AG04450 (cell line): ENCODE results near the gene ZNFX1. TPM values are rescaled to one million over a fixed set of nuclear protein-coding genes. Genes with fewer than 3 reads are reported as not detected.
A peak's percentile ranks its signal among the peaks of the same experiment; 100 is the strongest.

Experiments
- CTCF ChIA-PET: fragments of 300-600, 350-600 bp; formaldehyde crosslinking; extraction: SDS; loops from one replicate; lab custom pipeline; 2022; ENCODE audit warnings: antibody characterized with exemption, inconsistent platforms; lab: Charles Lee
- POLR2A ChIA-PET: fragments of 350-600 bp; formaldehyde crosslinking; extraction: SDS; loops from one replicate; lab custom pipeline; 2021; ENCODE audit warnings: antibody characterized with exemption, inconsistent platforms; lab: Yijun Ruan, JAX
- DNase-seq: peaks from one replicate; pipeline ENCODE4 v3.0.0-alpha.2; 2011; ENCODE audit warnings: low read depth, low spot score
- H3K27ac ChIP-seq: one replicate; pipeline ENCODE4 v1.5.1; 2012; ENCODE audit warnings: low read depth, low read length, control low read depth
- H3K27me3 ChIP-seq: one replicate; pipeline ENCODE4 v1.6.0; 2012; ENCODE audit warnings: low read length; ENCODE audit not compliant: control insufficient read depth, insufficient read depth
- H3K4me3 ChIP-seq: 2 replicates; pipeline ENCODE4 v1.5.1; 2011; ENCODE audit warnings: mild to moderate bottlenecking, low read depth, low read length, control low read depth
- H3K9me3 ChIP-seq: 2 replicates; pipeline ENCODE4 v1.5.1; 2012; ENCODE audit warnings: low read length; ENCODE audit not compliant: control insufficient read depth, insufficient read depth
- CTCF ChIP-seq: IDR thresholded peaks from 2 replicates; pipeline ENCODE4 v1.5.1; 2011; ENCODE audit warnings: low read depth, low read length, control low read depth, inconsistent platforms
- polyA minus RNA-seq: library from RNA; depleted of rRNA, polyadenylated mRNA; stranded (reverse); fragments of >200 nt; gene quantifications from 2 replicates; pipeline ENCODE4 v1.2.3, GENCODE V29; 2011; rRNA and poly(A)+ RNA removed
- polyA plus RNA-seq: library from polyadenylated mRNA; depleted of rRNA; stranded (reverse); fragments of >200 nt; gene quantifications from 2 replicates; pipeline ENCODE4 v1.2.3, GENCODE V29; 2011; rRNA removed

ZNFX1 gene
- polyA plus RNA-seq (9.6 and 16.6 TPM in 2 replicates), polyA minus RNA-seq (33.5 and 40.8 TPM in 2 replicates)

GRCh38 chr20:49278036-49278817 is at the start of gene ZNFX1:
ZNFX1 (minus strand) TSS chr20:49278057; CDS start chr20:49275839, 2,218 bp downstream.
- TF ChIP-seq CTCF = no peak
- Histone ChIP-seq H3K4me3 (peak within 1 kb of the TSS; percentile 99), H3K27ac (peak within 1 kb of the TSS; percentile 90), H3K27me3 (no peaks in the 10 kb centered on the region), H3K9me3 (peaks cover 32% of the 10 kb centered on the region)
- DNase-seq = peak; percentile 94
- ChIA-PET POLR2A (interaction anchor here (0.5 to 1.6 kb wide), 12 partner anchors 9 to 1232 kb away, joined by 3 to 11 read pairs (median 4); partner anchors contain the start of genes DDX27 and PTPN1), CTCF (no interaction called here)

- no peaks in the 10 kb centered on the region for H3K9me3 ChIP-seq
- TF ChIP-seq CTCF = no peak
- ChIA-PET CTCF (no interaction called here), POLR2A (no interaction called here)
- no peak overlapping the region for H3K27ac ChIP-seq
- H3K27me3 ChIP-seq = peaks cover 51% of the 10 kb centered on the region
- no peak for DNase-seq
- H3K4me3 ChIP-seq = no peak overlapping the region
These were observed 48.2 kb upstream of the ZNFX1 start for GRCh38 chr20:49326026-49326425.

- CTCF ChIA-PET = interaction anchor here (1.0 to 2.4 kb wide), 4 partner anchors 10 to 160 kb away, joined by 3 to 16 read pairs (median 10); no protein-coding TSS in a partner anchor
These were observed 46.4 kb upstream of the ZNFX1 start for GRCh38 chr20:49324306-49324705.

GRCh38 chr20:49323622-49324238 is 45.9 kb upstream of the ZNFX1 start:
- Histone ChIP-seq H3K27ac (no peak overlapping the region), H3K9me3 (peaks cover 3% of the 10 kb centered on the region; the same call in 1 of the 2 replicates), H3K4me3 (no peak overlapping the region), H3K27me3 (peaks cover 61% of the 10 kb centered on the region)
- ChIA-PET CTCF (interaction anchor here (0.7 to 2.4 kb wide), 7 partner anchors 11 to 160 kb away, joined by 3 to 16 read pairs (median 7); no protein-coding TSS in a partner anchor), POLR2A (interaction anchor here (0.7 to 0.8 kb wide), 2 partner anchors 35 to 76 kb away, joined by 3 read pairs; no protein-coding TSS in a partner anchor)
- peak; percentile 48 for TF ChIP-seq CTCF
- DNase-seq = peak; percentile 30

More at GRCh38 chr20:49324306-49324705, 46.4 kb upstream of the ZNFX1 start:
- DNase-seq = no peak
- Histone ChIP-seq H3K27ac (no peak overlapping the region), H3K27me3 (peaks cover 61% of the 10 kb centered on the region), H3K9me3 (peaks cover 2% of the 10 kb centered on the region; the same call in 1 of the 2 replicates), H3K4me3 (no peak overlapping the region)
- TF ChIP-seq CTCF = no peak
- POLR2A ChIA-PET = interaction anchor here (0.7 kb wide), 1 partner anchor 36 kb away, joined by 3 read pairs; no protein-coding TSS in a partner anchor
